GM19395 (cell line): ENCODE measurements around the gene COL23A1.
A peak's percentile ranks its signal among the peaks of the same experiment; 100 is the strongest.
"Not testable (repeated sequence)": the region's sequence is repeated elsewhere in the genome, so short reads cannot be mapped to it uniquely, and the experiment has no call there.

Experiments
- ATAC-seq: cut with Tn5 transposase; IDR thresholded peaks from one replicate; pipeline ENCODE4 v1.9.1; 2021; ENCODE audit warnings: mild to moderate bottlenecking, moderate library complexity; ENCODE audit not compliant: unreplicated experiment

The COL23A1 gene

GRCh38 chr5:178332210-178332641 lies 258.0 kb downstream of the COL23A1 start:
- no peak for ATAC-seq

GRCh38 chr5:178331491-178331996 lies 258.6 kb downstream of the COL23A1 start:
- no peak for ATAC-seq

GRCh38 chr5:178330791-178331404 lies 259.3 kb downstream of the COL23A1 start:
- ATAC-seq = no peak

GRCh38 chr5:178328826-178329730 lies 261.1 kb downstream of the COL23A1 start:
- no peak for ATAC-seq

GRCh38 chr5:178327931-178328711 lies 262.1 kb downstream of the COL23A1 start:
- ATAC-seq = no peak

- ATAC-seq = no peak
Measured at GRCh38 chr5:178327446-178327845, 262.7 kb downstream of the COL23A1 start.

- ATAC-seq = no peak
Measured at GRCh38 chr5:178326374-178326715, 263.8 kb downstream of the COL23A1 start.

- no peak for ATAC-seq
Measured at GRCh38 chr5:178325679-178326373, 264.4 kb downstream of the COL23A1 start.

GRCh38 chr5:178325311-178325678 lies 264.9 kb downstream of the COL23A1 start:
- no peak for ATAC-seq

- peak; percentile 56 for ATAC-seq
Measured at GRCh38 chr5:178324481-178325310, 265.5 kb downstream of the COL23A1 start.

- ATAC-seq = peak; percentile 47
Measured at GRCh38 chr5:178323961-178324360, 266.2 kb downstream of the COL23A1 start.

- peak; percentile 33 for ATAC-seq
Measured at GRCh38 chr5:178323541-178323865, 266.7 kb downstream of the COL23A1 start.

- no peak for ATAC-seq
Measured at GRCh38 chr5:178322736-178323540, 267.3 kb downstream of the COL23A1 start.

GRCh38 chr5:178320281-178320855 lies 269.8 kb downstream of the COL23A1 start:
- ATAC-seq = no peak

- ATAC-seq = no peak
Measured at GRCh38 chr5:178319541-178320041, 270.6 kb downstream of the COL23A1 start.

GRCh38 chr5:178318893-178319292 lies 271.3 kb downstream of the COL23A1 start:
- ATAC-seq = no peak

- no peak for ATAC-seq
Measured at GRCh38 chr5:178318382-178318781, 271.8 kb downstream of the COL23A1 start.

GRCh38 chr5:178317727-178318126 lies 272.5 kb downstream of the COL23A1 start:
- ATAC-seq = not testable (repeated sequence)
